Liver (tissue), 2 donors: ENCODE data around the gene ALG5.

Experiments
- CTCF ChIP-seq: fragments of 150-350 bp; IDR thresholded peaks from 2 replicates; pipeline ENCODE4 v1.5.1; 2017; ENCODE audit warnings: improper control_type of control experiment, low read depth, low read length; ENCODE audit not compliant: missing input control
- MAX ChIP-seq: IDR thresholded peaks from 2 replicates; pipeline ENCODE4 v1.6.1; 2016; ENCODE audit warnings: antibody characterized with exemption
- REST ChIP-seq: IDR thresholded peaks from 2 replicates; pipeline ENCODE4 v1.6.1; 2016; ENCODE audit warnings: antibody characterized with exemption, mild to moderate bottlenecking
- donor health status: healthy.

GRCh38 chr13:36950330-36950729, 48.8 kb downstream of the ALG5 start:
- TF ChIP-seq CTCF = no peak
- no peak for TF ChIP-seq MAX
- TF ChIP-seq REST = no peak
